ENCODE measurements around the gene SPART.

DNA sequence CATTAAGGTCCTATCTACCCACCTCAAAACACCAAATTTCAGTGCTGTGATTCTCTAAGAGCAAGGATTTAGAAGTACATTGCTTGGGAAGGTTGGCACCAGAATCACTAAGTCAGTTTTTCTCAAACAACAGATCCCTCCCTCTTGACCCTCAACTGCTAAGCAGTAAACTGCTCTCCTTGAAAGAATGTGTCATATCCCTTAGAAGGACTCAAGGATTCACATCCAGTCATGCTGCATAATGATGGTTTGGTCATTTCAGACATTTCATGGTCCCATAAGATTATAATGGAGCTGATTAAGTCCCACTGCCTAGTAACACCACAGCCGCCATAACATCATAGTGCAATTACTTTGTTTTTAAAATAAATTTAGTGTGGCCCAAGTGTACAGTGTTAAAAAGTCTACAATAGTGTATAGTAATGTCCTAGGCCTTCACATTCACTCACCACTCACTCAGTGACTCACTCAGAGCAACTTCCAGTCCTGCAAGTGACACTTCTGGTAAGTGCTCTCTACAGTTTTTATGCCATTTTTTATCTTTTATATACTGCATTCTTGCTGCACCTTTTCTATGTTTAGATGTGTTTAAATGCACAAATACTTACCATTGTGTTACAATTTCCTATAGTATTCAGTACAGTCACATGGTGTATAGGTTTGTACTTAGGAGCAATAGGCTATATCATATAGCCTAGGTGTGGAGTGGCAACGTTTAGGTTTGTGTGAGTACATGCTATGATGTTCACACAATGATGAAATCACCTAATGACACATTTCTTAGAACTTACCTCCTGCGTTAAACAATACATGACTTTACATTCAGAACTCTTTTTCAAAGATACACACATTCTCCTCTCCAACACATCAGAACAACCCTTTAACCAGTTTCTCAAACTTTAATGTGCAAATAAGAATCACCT is 32.9 kb downstream of the SPART start:
- TF ChIP-seq, protein P1, sequence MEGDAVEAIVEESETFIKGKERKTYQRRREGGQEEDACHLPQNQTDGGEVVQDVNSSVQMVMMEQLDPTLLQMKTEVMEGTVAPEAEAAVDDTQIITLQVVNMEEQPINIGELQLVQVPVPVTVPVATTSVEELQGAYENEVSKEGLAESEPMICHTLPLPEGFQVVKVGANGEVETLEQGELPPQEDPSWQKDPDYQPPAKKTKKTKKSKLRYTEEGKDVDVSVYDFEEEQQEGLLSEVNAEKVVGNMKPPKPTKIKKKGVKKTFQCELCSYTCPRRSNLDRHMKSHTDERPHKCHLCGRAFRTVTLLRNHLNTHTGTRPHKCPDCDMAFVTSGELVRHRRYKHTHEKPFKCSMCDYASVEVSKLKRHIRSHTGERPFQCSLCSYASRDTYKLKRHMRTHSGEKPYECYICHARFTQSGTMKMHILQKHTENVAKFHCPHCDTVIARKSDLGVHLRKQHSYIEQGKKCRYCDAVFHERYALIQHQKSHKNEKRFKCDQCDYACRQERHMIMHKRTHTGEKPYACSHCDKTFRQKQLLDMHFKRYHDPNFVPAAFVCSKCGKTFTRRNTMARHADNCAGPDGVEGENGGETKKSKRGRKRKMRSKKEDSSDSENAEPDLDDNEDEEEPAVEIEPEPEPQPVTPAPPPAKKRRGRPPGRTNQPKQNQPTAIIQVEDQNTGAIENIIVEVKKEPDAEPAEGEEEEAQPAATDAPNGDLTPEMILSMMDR (IDR thresholded peaks at IDR 0.05; ENCODE audit: low read length), result no peak
- TF ChIP-seq EZH2 (optimal IDR thresholded peaks at IDR 0.05; ENCODE audit: low read depth, low read length), result no peak
- no peak for TF ChIP-seq EZH2phosphoT487 (IDR thresholded peaks at IDR 0.05; ENCODE audit: low read length)

Data from MM.1S (cell line).